K562 (cell line): ENCODE data around the gene HTR6. TPM values are rescaled to one million over a fixed set of nuclear protein-coding genes. Genes with fewer than 3 reads are reported as not detected.

Source experiments
- AFF1 ChIP-seq, 2 experiments: fragments of 450-650 bp; IDR thresholded peaks; 2 replicates each; pipeline ENCODE4 v1.6.1; 2018; ENCODE audit warnings: mild to moderate bottlenecking in 2 of 2, low read depth in 1 of 2; ENCODE audit not compliant: partially characterized antibody in 2 of 2
- CBX1 ChIP-seq: sonication (generic); IDR thresholded peaks from 2 replicates; pipeline ENCODE4 v1.6.1; 2016; ENCODE audit warnings: antibody characterized with exemption, low read depth, mild to moderate bottlenecking
- ELF1 ChIP-seq: fragments of 200-800 bp; sonication (Bioruptor generic); IDR thresholded peaks from 2 replicates; pipeline ENCODE4 v1.6.1; 2016; ENCODE audit warnings: missing genetic modification characterization, missing compliant biosample characterization
- EWSR1 ChIP-seq: fragments of 450-650 bp; IDR thresholded peaks from 2 replicates; pipeline ENCODE4 v1.6.1; 2018; ENCODE audit warnings: borderline replicate concordance, mild to moderate bottlenecking, low read depth, moderate library complexity; ENCODE audit not compliant: partially characterized antibody
- EZH2 ChIP-seq: IDR thresholded peaks from 2 replicates; pipeline ENCODE4 v1.6.1; 2012; ENCODE audit warnings: low read depth, mild to moderate bottlenecking, inconsistent platforms, low read length, borderline replicate concordance
- LEF1 ChIP-seq: fragments of 450-650 bp; IDR thresholded peaks from 2 replicates; pipeline ENCODE4 v1.6.1; 2016; ENCODE audit warnings: mild to moderate bottlenecking
- MIER1 ChIP-seq: fragments of 450-650 bp; IDR thresholded peaks from 2 replicates; pipeline ENCODE4 v1.6.1; 2016; ENCODE audit warnings: antibody characterized with exemption, mild to moderate bottlenecking, low read depth
- ZNF395 ChIP-seq: fragments of 200-800 bp; sonication (Bioruptor generic); IDR thresholded peaks from 2 replicates; pipeline ENCODE4 v1.6.1; 2017; ENCODE audit warnings: missing genetic modification characterization, missing compliant biosample characterization
- ZNF511 ChIP-seq: sonication (generic); formaldehyde crosslinking; IDR thresholded peaks from 2 replicates; pipeline ENCODE4 v1.8.0; 2022; ENCODE audit warnings: mild to moderate bottlenecking, missing genetic modification reagents
- polyA plus RNA-seq, 8 experiments: library from polyadenylated mRNA; depleted of rRNA in 4 of 8; stranded (reverse) in 5 of 8; unstranded in 3 of 8; fragments of >200 nt; fragmentation: Nextera tagmentation in 2 of 8; fragmentation: Illumina TruSeq in 1 of 8; extraction: Ambion mirVana in 2 of 8; extraction: Trizol in 1 of 8; gene quantifications; 2 replicates each; pipeline versions ENCODE4 v1.2.1 to v1.2.3, GENCODE V29; 2011 to 2014; ENCODE audit warnings: inconsistent platforms in 1 of 8, missing spikeins in 1 of 8
- total RNA-seq, 7 experiments: library from RNA; depleted of rRNA in 6 of 7; stranded (reverse); fragments of >200 nt in 6 of 7; fragmentation: Illumina TruSeq in 2 of 7; extraction: Trizol in 2 of 7; gene quantifications; 2 replicates each; pipeline versions ENCODE4 v1.2.1 to v1.2.3, GENCODE V29; 2011 to 2021; ENCODE audit warnings: low replicate concordance in 1 of 7
- TF ChIP-seq, protein P1 (sequence below): fragments of 250-450 bp; sonication (Bioruptor Pico); IDR thresholded peaks from 2 replicates; pipeline ENCODE4 v1.4.0; 2020
- TF ChIP-seq, protein P2 (sequence below): sonication (generic); formaldehyde crosslinking; IDR thresholded peaks from 2 replicates; pipeline ENCODE4 v1.5.0; 2020; ENCODE audit warnings: missing genetic modification reagents

HTR6 gene
- total and polyA plus RNA-seq, 9 of the 15 experiments (the other 6 are each of a cell fraction or from before 2014, with no cell fraction given): not detected

DNA sequence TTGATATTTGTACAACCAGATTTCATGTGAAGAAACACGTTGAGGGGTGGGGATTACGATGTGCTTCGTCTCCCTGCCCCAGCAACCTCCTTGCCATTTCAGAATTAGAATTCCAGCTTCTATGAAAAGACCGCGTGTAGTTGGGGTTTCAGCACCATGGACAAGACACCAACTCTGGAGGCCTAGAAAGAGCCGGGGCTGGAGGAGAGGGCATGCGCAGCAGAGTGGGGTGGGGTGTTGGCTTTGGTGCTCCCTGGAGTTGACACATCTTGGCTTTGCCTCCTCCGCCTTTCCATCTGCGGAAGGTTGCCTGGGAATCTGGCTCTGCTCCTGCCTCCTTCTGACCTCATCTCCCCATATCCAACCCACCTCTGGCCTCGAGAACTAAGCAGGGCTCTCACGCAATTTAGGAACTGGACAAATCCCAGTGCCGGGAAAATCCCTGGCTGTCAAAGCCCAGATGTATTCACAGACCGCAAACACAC lies 11.8 kb downstream of the HTR6 start (continued):
- TF ChIP-seq, protein P1, sequence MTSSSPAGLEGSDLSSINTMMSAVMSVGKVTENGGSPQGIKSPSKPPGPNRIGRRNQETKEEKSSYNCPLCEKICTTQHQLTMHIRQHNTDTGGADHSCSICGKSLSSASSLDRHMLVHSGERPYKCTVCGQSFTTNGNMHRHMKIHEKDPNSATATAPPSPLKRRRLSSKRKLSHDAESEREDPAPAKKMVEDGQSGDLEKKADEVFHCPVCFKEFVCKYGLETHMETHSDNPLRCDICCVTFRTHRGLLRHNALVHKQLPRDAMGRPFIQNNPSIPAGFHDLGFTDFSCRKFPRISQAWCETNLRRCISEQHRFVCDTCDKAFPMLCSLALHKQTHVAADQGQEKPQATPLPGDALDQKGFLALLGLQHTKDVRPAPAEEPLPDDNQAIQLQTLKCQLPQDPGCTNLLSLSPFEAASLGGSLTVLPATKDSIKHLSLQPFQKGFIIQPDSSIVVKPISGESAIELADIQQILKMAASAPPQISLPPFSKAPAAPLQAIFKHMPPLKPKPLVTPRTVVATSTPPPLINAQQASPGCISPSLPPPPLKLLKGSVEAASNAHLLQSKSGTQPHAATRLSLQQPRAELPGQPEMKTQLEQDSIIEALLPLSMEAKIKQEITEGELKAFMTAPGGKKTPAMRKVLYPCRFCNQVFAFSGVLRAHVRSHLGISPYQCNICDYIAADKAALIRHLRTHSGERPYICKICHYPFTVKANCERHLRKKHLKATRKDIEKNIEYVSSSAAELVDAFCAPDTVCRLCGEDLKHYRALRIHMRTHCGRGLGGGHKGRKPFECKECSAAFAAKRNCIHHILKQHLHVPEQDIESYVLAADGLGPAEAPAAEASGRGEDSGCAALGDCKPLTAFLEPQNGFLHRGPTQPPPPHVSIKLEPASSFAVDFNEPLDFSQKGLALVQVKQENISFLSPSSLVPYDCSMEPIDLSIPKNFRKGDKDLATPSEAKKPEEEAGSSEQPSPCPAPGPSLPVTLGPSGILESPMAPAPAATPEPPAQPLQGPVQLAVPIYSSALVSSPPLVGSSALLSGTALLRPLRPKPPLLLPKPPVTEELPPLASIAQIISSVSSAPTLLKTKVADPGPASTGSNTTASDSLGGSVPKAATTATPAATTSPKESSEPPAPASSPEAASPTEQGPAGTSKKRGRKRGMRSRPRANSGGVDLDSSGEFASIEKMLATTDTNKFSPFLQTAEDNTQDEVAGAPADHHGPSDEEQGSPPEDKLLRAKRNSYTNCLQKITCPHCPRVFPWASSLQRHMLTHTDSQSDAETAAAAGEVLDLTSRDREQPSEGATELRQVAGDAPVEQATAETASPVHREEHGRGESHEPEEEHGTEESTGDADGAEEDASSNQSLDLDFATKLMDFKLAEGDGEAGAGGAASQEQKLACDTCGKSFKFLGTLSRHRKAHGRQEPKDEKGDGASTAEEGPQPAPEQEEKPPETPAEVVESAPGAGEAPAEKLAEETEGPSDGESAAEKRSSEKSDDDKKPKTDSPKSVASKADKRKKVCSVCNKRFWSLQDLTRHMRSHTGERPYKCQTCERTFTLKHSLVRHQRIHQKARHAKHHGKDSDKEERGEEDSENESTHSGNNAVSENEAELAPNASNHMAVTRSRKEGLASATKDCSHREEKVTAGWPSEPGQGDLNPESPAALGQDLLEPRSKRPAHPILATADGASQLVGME (CRISPR knock-in tag): no peak
- TF ChIP-seq EZH2 (no peak), CBX1 (no peak), ZNF511 (CRISPR knock-in tag) (peak; percentile 91; the same call in 1 of the 2 replicates), EWSR1 (no peak), LEF1 (no peak), AFF1 (IDR thresholded peaks at IDR 0.05; ENCODE audit: low read depth in 1 of 2, partially characterized antibody in 2 of 2) (peak in 1 of 2 experiments; percentile 93), MIER1 (peak; percentile 99), ZNF395 (CRISPR knock-in tag) (peak; percentile 71; the same call in 1 of the 2 replicates), ELF1 (no peak)
- TF ChIP-seq, protein P2, sequence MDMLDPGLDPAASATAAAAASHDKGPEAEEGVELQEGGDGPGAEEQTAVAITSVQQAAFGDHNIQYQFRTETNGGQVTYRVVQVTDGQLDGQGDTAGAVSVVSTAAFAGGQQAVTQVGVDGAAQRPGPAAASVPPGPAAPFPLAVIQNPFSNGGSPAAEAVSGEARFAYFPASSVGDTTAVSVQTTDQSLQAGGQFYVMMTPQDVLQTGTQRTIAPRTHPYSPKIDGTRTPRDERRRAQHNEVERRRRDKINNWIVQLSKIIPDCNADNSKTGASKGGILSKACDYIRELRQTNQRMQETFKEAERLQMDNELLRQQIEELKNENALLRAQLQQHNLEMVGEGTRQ (CRISPR knock-in tag): no peak
